HG03196 (cell line): ENCODE results near the gene AOPEP.

Experiments
- ATAC-seq: cut with Tn5 transposase; IDR thresholded peaks from one replicate; pipeline ENCODE4 v1.9.1; 2021; ENCODE audit not compliant: unreplicated experiment

AOPEP gene

GRCh38 chr9:94983552-94983951, 257.1 kb downstream of the AOPEP start:
- ATAC-seq = no peak

- ATAC-seq = no peak
These were observed 258.5 kb downstream of the AOPEP start for GRCh38 chr9:94984891-94985476.

- ATAC-seq = no peak
These were observed 259.1 kb downstream of the AOPEP start for GRCh38 chr9:94985649-94986048.

GRCh38 chr9:94987731-94988130, 261.2 kb downstream of the AOPEP start:
- ATAC-seq = no peak

- no peak for ATAC-seq
These were observed 264.5 kb downstream of the AOPEP start for GRCh38 chr9:94990897-94991561.

- no peak for ATAC-seq
These were observed 265.7 kb downstream of the AOPEP start for GRCh38 chr9:94991961-94992907.

GRCh38 chr9:94993160-94993820, 266.8 kb downstream of the AOPEP start:
- ATAC-seq = no peak

- ATAC-seq = no peak
These were observed 267.3 kb downstream of the AOPEP start for GRCh38 chr9:94993821-94994165.

- no peak for ATAC-seq
These were observed 268.7 kb downstream of the AOPEP start for GRCh38 chr9:94995048-94995693.

GRCh38 chr9:94996641-94997040, 270.1 kb downstream of the AOPEP start:
- no peak for ATAC-seq

GRCh38 chr9:94997727-94998126, 271.2 kb downstream of the AOPEP start:
- ATAC-seq = no peak

GRCh38 chr9:94999832-95000231, 273.3 kb downstream of the AOPEP start:
- no peak for ATAC-seq

- ATAC-seq = no peak
These were observed 274.3 kb downstream of the AOPEP start for GRCh38 chr9:95000821-95001220.

- no peak for ATAC-seq
These were observed 275.2 kb downstream of the AOPEP start for GRCh38 chr9:95001720-95002119.

- no peak for ATAC-seq
These were observed 277.4 kb downstream of the AOPEP start for GRCh38 chr9:95003689-95004410.

GRCh38 chr9:95004411-95005277, 278.1 kb downstream of the AOPEP start:
- peak; percentile 45 for ATAC-seq

GRCh38 chr9:95005278-95006143, 279.0 kb downstream of the AOPEP start:
- peak; percentile 29 for ATAC-seq

- no peak for ATAC-seq
These were observed 280.8 kb downstream of the AOPEP start for GRCh38 chr9:95007226-95007869.
